RWPE1 (cell line): ENCODE results near the gene PARD6G.

Experiments used
- CTCF ChIA-PET: fragments of 350-600 bp; sonication (Branson Sonifier 250); formaldehyde crosslinking; extraction: SDS; loops from one replicate; lab custom pipeline; 2021; lab: Yijun Ruan, JAX
- POLR2A ChIA-PET: fragments of 400-600 bp; formaldehyde crosslinking; extraction: SDS; loops from one replicate; lab custom pipeline; 2020; ENCODE audit warnings: antibody characterized with exemption; ENCODE audit not compliant: low non-redundant PET; lab: Yijun Ruan, JAX
- DNase-seq: peaks from one replicate; pipeline ENCODE4 v3.0.0; 2012; ENCODE audit warnings: low spot score
- H3K27ac ChIP-seq: fragments of 450-650 bp; 2 replicates; pipeline ENCODE4 v1.5.1; 2017
- TF ChIP-seq, protein P1 (sequence below): fragments of 450-650 bp; conservative IDR thresholded peaks from 2 replicates; pipeline ENCODE4 v1.5.1; 2017; ENCODE audit warnings: low read depth, mild to moderate bottlenecking

The PARD6G gene

DNA sequence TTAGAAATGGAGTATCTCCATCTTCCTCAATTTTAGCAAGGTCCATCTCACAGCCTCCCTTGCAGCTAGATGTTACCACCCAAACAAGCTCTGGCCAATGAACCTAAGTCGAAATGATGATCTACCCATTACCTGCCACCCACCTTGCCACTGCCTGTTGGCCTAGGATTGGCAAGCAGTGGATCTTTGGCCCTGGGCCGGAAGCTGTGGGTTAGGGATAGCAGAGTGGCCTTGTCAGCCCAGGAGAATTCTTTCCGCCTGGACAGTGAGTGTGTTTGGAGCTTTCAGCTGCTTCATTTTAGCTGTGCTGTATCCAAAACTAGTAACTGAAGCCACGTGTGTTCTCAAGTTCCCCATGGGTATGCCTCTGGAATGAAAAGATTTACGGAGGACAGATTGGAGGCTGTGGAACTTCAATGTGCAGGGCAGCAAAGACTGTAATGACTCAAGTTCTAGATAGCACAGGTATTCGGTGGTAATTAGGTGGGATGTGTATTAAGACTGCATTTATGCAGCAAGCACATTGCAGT lies 7.7 kb upstream of the PARD6G start:
- no peak for DNase-seq
- TF ChIP-seq, protein P1, sequence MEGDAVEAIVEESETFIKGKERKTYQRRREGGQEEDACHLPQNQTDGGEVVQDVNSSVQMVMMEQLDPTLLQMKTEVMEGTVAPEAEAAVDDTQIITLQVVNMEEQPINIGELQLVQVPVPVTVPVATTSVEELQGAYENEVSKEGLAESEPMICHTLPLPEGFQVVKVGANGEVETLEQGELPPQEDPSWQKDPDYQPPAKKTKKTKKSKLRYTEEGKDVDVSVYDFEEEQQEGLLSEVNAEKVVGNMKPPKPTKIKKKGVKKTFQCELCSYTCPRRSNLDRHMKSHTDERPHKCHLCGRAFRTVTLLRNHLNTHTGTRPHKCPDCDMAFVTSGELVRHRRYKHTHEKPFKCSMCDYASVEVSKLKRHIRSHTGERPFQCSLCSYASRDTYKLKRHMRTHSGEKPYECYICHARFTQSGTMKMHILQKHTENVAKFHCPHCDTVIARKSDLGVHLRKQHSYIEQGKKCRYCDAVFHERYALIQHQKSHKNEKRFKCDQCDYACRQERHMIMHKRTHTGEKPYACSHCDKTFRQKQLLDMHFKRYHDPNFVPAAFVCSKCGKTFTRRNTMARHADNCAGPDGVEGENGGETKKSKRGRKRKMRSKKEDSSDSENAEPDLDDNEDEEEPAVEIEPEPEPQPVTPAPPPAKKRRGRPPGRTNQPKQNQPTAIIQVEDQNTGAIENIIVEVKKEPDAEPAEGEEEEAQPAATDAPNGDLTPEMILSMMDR = no peak
- POLR2A ChIA-PET = no interaction called here
- CTCF ChIA-PET = interaction anchor here (0.6 to 0.7 kb wide), 2 partner anchors 89 to 221 kb away, joined by 3 to 4 read pairs; no protein-coding TSS in a partner anchor
- H3K27ac ChIP-seq = no peak overlapping the region

DNA sequence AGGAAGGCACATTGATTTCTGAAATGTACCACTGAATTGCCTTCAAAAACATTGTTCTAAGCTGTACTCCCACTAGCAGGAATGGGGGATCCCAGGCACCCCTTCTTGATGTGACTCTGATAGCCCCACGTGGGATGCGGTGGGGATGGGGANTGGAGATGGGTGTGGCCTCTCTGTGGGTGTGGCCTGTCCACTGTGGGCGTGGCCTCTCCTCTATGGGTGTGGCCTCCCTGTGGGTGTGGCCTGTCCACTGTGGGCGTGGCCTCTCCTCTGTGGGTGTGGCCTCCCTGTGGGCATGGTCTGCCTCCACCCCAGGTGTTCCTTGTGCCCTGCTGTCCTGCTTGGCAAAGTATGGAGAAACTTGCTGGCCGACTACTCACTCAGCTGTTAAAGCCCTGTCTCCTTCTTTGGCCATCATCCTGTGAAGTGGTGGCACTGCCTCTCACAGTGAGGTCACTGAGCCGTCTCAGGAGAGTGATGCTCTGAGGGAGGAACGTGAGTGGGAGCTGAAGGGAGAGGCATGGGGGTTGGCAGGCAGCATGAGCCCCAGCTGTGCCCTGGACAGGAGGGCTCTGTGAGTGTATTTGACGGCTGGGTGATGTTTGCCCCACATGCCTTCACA lies 6.7 kb upstream of the PARD6G start:
- POLR2A ChIA-PET = no interaction called here
- CTCF ChIA-PET = no interaction called here
- peak; percentile 11 for DNase-seq
- no peak overlapping the region for H3K27ac ChIP-seq
- TF ChIP-seq, protein P1 = no peak

DNA sequence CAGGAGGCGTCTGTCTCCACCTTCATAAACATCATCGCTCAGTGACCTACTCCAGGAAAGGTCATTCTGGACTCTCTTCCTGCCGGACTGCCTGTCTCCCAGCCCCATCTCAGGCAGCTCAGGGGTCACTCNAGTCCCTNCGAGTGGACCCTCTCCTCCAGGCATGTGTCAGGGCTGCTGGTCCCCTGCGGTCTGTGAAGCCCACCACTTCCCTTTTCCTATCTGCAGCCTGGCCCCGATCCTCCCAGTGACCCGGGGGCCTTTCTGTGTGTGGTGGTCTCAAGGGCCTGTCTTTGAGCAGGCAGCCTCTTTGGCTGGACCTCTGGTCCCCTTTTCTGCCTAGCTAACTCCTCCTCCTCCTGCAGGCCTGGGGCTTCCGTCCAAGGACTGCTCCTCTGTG lies 5.9 kb upstream of the PARD6G start:
- CTCF ChIA-PET = no interaction called here
- TF ChIP-seq, protein P1 = no peak

DNA sequence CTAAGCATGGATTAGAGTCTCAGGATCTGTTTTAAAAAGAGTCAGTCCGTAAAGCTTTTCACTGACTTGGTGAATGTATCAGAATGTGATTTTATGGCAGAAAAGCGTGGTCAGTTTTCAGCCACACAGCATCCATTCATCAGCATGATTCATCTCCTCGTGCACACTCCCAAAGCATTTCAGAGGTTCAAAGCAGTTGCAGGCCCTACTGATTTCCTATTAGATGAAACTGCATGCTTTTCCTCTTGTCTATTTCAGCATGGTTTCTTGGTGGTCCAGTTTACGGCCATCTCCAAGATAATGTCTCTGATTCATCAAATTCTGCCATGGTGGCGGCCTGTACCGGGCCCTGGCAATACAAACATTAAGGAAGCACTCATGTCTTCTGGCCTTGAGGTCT lies 4.8 kb upstream of the PARD6G start:
- CTCF ChIA-PET = interaction anchor here (1.0 kb wide), 1 partner anchor 94 kb away, joined by 3 read pairs; no protein-coding TSS in a partner anchor
- DNase-seq = no peak
- POLR2A ChIA-PET = no interaction called here
- no peak overlapping the region for H3K27ac ChIP-seq
- TF ChIP-seq, protein P1 = no peak

More for the DNA sequence above, 5.9 kb upstream of the PARD6G start:
- no peak for DNase-seq
- POLR2A ChIA-PET = no interaction called here
- H3K27ac ChIP-seq = no peak overlapping the region

DNA sequence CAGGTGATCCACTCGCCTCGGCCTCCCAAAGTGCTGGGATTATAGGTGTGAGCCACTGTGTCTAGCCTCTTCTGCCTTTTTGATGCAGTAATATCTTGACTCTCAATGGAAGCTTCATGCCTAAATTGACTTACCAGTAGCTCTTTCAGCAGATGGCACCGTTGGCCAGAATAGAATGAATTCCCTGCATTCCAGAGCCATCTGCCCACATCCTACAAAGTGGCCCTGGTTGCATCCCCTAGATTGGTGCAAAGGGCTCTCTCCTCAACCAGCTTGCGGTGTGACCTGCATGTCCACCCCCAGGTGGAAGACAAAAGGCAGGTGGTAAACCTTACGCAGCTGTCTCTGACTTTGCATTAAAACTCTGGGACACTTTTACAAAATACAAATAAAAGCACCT lies 4.4 kb upstream of the PARD6G start:
- CTCF ChIA-PET = interaction anchor here (1.0 kb wide), 1 partner anchor 94 kb away, joined by 3 read pairs; no protein-coding TSS in a partner anchor
- H3K27ac ChIP-seq = no peak overlapping the region
- POLR2A ChIA-PET = no interaction called here
- no peak for DNase-seq
- TF ChIP-seq, protein P1 = no peak

DNA sequence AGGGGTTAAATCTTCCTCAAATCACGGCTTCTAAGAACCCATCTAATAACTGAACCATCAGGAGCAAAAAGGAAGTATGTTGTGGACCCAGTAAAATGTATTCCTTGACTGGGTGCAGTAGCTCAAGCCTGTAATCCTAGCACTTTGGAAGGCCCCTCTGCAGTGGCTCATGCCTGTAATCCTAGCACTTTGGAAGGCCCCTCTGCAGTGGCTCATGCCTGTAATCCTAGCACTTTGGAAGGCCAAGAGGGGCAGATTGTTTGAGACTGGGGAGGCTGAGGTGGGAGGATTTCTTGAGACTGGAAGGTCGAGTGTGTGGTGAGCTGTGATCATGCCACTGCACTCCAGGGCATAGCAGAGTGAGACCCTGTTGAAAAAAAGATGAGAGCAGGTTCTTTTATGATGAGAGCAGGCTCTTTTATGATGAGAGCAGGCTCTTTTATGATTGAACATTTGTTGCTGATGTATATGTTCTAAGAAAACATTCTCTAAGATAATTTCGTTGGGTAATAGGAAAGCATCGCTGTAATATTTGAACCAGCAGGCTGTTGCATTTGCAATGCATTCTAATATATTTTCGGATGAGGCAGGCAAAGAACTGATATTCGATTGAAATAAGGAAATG lies 3.5 kb upstream of the PARD6G start:
- no peak for DNase-seq
- ChIA-PET POLR2A (no interaction called here), CTCF (interaction anchor here (1.0 kb wide), 1 partner anchor 93 kb away, joined by 3 read pairs; no protein-coding TSS in a partner anchor)
- TF ChIP-seq, protein P1 = no peak
- peak overlapping the region; percentile 74; the same call in 1 of the 2 replicates for H3K27ac ChIP-seq
